Panc1 (cell line): ENCODE data around the gene ANKRD34A. TPM values are rescaled to one million over a fixed set of nuclear protein-coding genes. Genes with fewer than 3 reads are reported as not detected.

Experiments used
- ATAC-seq: fragments of 200-7000 bp; cut with Tn5 transposase; 2 replicates; pipeline ENCODE4 v1.9.1; 2020; ENCODE audit warnings: mild to moderate bottlenecking, moderate library complexity
- BruUV-seq: library from RNA; stranded (reverse); fragments of 400-500 nt; replicated peaks from 2 replicates; lab custom pipeline; 2021; lab: Mats Ljungman, UMichigan
- CTCF ChIA-PET: fragments of 300-600 bp; sonication (Branson Sonifier 250); formaldehyde crosslinking; loops from one replicate; lab custom pipeline; 2022; ENCODE audit warnings: antibody characterized with exemption; lab: Charles Lee
- POLR2A ChIA-PET: fragments of 300-600 bp; sonication (Branson Sonifier 250); formaldehyde crosslinking; loops from one replicate; lab custom pipeline; 2022; ENCODE audit warnings: antibody characterized with exemption; lab: Charles Lee
- DNase-seq: peaks from one replicate; pipeline ENCODE4 v3.0.0-alpha.2; 2010; ENCODE audit warnings: low read depth, low spot score
- H3K27ac ChIP-seq: 2 replicates; pipeline ENCODE4 v1.5.1; 2011; ENCODE audit warnings: mild to moderate bottlenecking, low read length, inconsistent platforms
- H3K27me3 ChIP-seq: fragments of 200-500 bp; sonication (Bioruptor generic); 2 replicates; pipeline ENCODE4 v1.6.0; 2014; ENCODE audit warnings: low read length, inconsistent platforms; ENCODE audit not compliant: control insufficient read depth, insufficient read depth
- H3K36me3 ChIP-seq: fragments of 200-500 bp; sonication (Bioruptor generic); 2 replicates; pipeline ENCODE4 v1.5.1; 2014; ENCODE audit warnings: inconsistent platforms, mild to moderate bottlenecking, low read length, moderate library complexity; ENCODE audit not compliant: control insufficient read depth, insufficient read depth
- H3K4me1 ChIP-seq: 2 replicates; pipeline ENCODE4 v1.5.1; 2011; ENCODE audit warnings: inconsistent platforms, mild to moderate bottlenecking, low read length, moderate library complexity; ENCODE audit not compliant: control insufficient read depth, insufficient read depth
- H3K4me3 ChIP-seq, 2 experiments: 2 replicates each; pipeline ENCODE4 v1.5.1; 2011 to 2012; ENCODE audit warnings: low read depth in 2 of 2, low read length in 2 of 2, mild to moderate bottlenecking in 2 of 2, inconsistent platforms in 1 of 2, moderate library complexity in 1 of 2
- H3K9me3 ChIP-seq: fragments of 200-500 bp; sonication (Bioruptor generic); 2 replicates; pipeline ENCODE4 v1.5.1; 2014; ENCODE audit warnings: low read depth, mild to moderate bottlenecking, inconsistent platforms, low read length, moderate library complexity; ENCODE audit not compliant: control insufficient read depth, insufficient read depth
- POLR2AphosphoS5 ChIP-seq: IDR thresholded peaks from 2 replicates; pipeline ENCODE4 v1.6.1; 2012; ENCODE audit warnings: mild to moderate bottlenecking, low read depth, low read length, moderate library complexity
- REST ChIP-seq, 2 experiments: IDR thresholded peaks; 2 replicates each; pipeline ENCODE4 v1.6.1; 2011 to 2012; ENCODE audit warnings: low read depth in 2 of 2, control low read depth in 1 of 2, low read length in 1 of 2, mild to moderate bottlenecking in 1 of 2, moderate library complexity in 1 of 2; ENCODE audit not compliant: insufficient read depth in 1 of 2
- SIN3A ChIP-seq: IDR thresholded peaks from 2 replicates; pipeline ENCODE4 v1.6.1; 2012; ENCODE audit warnings: low read depth, mild to moderate bottlenecking, low read length, moderate library complexity, borderline replicate concordance; ENCODE audit not compliant: insufficient read depth
- TCF7L2 ChIP-seq: IDR thresholded peaks from 2 replicates; pipeline ENCODE4 v1.6.1; 2011; ENCODE audit warnings: mild to moderate bottlenecking, low read depth, low read length, inconsistent platforms
- in situ Hi-C: cut with HindIII; loops from 2 replicates; pipeline ENCODE4 v1.10.0; 2016; ENCODE audit warnings: low sequenced_read_pairs, low pct_unique_long_range_greater_than_20kb
- intact Hi-C: fragments of 100-400 bp; cut with micrococcal nuclease; formaldehyde crosslinking; loops from one replicate; pipeline ENCODE4 v1.10.0; 2022; ENCODE audit not compliant: unreplicated experiment
- total RNA-seq: library from RNA; stranded (reverse); gene quantifications from one replicate; pipeline ENCODE4 v1.2.1, GENCODE V29; 2021; ENCODE audit not compliant: unreplicated experiment
- TF ChIP-seq, protein P1 (sequence below): fragments of 450-650 bp; IDR thresholded peaks from 2 replicates; pipeline ENCODE4 v1.5.1; 2017; ENCODE audit warnings: mild to moderate bottlenecking

ANKRD34A gene
- total RNA-seq, 1 experiment from 2014 or later, result 1.4 TPM

GRCh38 chr1:145962157-145963102 is 1.9 kb downstream of the ANKRD34A start:
- no peak for DNase-seq
- peak overlapping the region; percentile 93 for H3K27ac ChIP-seq
- BruUV-seq, result no TSS peak

More at GRCh38 chr1:145962157-145963102, 1.9 kb downstream of the ANKRD34A start:
- POLR2A ChIA-PET, result interaction anchor here (1.2 kb wide), 1 partner anchor 35 kb away, joined by 8 read pairs; the partner anchor contains the start of gene RBM8A
- Histone ChIP-seq H3K4me1 (peaks cover 30% of the 10 kb centered on the region), H3K9me3 (peaks cover under 1% of the 10 kb centered on the region; the same call in 1 of the 2 replicates), H3K27me3 (no peaks in the 10 kb centered on the region), H3K36me3 (no peaks in the 10 kb centered on the region), H3K4me3 (peak overlapping the region; percentile 76 to 92)
- no peak for ATAC-seq
- TF ChIP-seq REST (IDR thresholded peaks at IDR 0.05; ENCODE audit: insufficient read depth in 1 of 2, low read depth in 2 of 2, low read length in 1 of 2) (no peak), POLR2AphosphoS5 (no peak), SIN3A (no peak), TCF7L2 (no peak)
- TF ChIP-seq, protein P1, sequence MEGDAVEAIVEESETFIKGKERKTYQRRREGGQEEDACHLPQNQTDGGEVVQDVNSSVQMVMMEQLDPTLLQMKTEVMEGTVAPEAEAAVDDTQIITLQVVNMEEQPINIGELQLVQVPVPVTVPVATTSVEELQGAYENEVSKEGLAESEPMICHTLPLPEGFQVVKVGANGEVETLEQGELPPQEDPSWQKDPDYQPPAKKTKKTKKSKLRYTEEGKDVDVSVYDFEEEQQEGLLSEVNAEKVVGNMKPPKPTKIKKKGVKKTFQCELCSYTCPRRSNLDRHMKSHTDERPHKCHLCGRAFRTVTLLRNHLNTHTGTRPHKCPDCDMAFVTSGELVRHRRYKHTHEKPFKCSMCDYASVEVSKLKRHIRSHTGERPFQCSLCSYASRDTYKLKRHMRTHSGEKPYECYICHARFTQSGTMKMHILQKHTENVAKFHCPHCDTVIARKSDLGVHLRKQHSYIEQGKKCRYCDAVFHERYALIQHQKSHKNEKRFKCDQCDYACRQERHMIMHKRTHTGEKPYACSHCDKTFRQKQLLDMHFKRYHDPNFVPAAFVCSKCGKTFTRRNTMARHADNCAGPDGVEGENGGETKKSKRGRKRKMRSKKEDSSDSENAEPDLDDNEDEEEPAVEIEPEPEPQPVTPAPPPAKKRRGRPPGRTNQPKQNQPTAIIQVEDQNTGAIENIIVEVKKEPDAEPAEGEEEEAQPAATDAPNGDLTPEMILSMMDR, result no peak
- intact Hi-C loops, result loop anchor here (5.0 kb wide), 1 partner anchor 70 kb away; no protein-coding TSS in a partner anchor
- in situ Hi-C loops, result no loop called here
- CTCF ChIA-PET, result interaction anchor here (0.5 to 1.1 kb wide), 4 partner anchors 13 to 50 kb away, joined by 4 to 15 read pairs (median 8); no protein-coding TSS in a partner anchor
